Lower leg skin (tissue), 3 donors: ENCODE data around the gene SORL1.

Experiments used
- CTCF ChIP-seq, 3 donors: fragments of 450-650 bp; IDR thresholded peaks; one replicate each; pipeline ENCODE4 v1.5.1; 2016; ENCODE audit warnings: antibody characterized with exemption in 3 of 3, mild to moderate bottlenecking in 3 of 3, moderate library complexity in 2 of 3
- POLR2A ChIP-seq, 2 donors: fragments of 450-650 bp; IDR thresholded peaks; one replicate each; pipeline ENCODE4 v1.6.1; 2016 to 2017; ENCODE audit warnings: antibody characterized with exemption in 2 of 2, mild to moderate bottlenecking in 1 of 2, moderate library complexity in 1 of 2

GRCh38 chr11:121530257-121530656 lies 78.1 kb downstream of the SORL1 start:
- TF ChIP-seq CTCF (IDR thresholded peaks at IDR 0.05) (no peak), POLR2A (IDR thresholded peaks at IDR 0.05) (no peak)
